HepG2 (cell line): ENCODE data around the gene HINT2. TPM values are rescaled to one million over a fixed set of nuclear protein-coding genes. Genes with fewer than 3 reads are reported as not detected.

Source experiments
- CC2D1A ChIP-seq: sonication (generic); formaldehyde crosslinking; IDR thresholded peaks from 2 replicates; pipeline ENCODE4 v1.8.1; 2023; ENCODE audit warnings: mild to moderate bottlenecking, missing genetic modification reagents
- EEA1 ChIP-seq: sonication (generic); formaldehyde crosslinking; IDR thresholded peaks from 2 replicates; pipeline ENCODE4 v1.5.1; 2020; ENCODE audit warnings: mild to moderate bottlenecking, missing genetic modification reagents, borderline replicate concordance
- GTF3A ChIP-seq: sonication (generic); formaldehyde crosslinking; conservative IDR thresholded peaks from 2 replicates; pipeline ENCODE4 v1.4.0; 2020; ENCODE audit warnings: mild to moderate bottlenecking, missing genetic modification reagents
- KLF11 ChIP-seq: IDR thresholded peaks from 2 replicates; pipeline ENCODE4 v1.6.1; 2016; ENCODE audit warnings: missing compliant biosample characterization
- KLF6 ChIP-seq: IDR thresholded peaks from 2 replicates; pipeline ENCODE4 v1.8.0; 2016; ENCODE audit warnings: missing biosample characterization, missing genetic modification reagents
- MED13 ChIP-seq: sonication (generic); formaldehyde crosslinking; IDR thresholded peaks from 2 replicates; pipeline ENCODE4 v1.5.0; 2020; ENCODE audit warnings: missing genetic modification reagents
- MTF1 ChIP-seq: sonication (generic); formaldehyde crosslinking; IDR thresholded peaks from 2 replicates; pipeline ENCODE4 v1.5.0; 2020; ENCODE audit warnings: missing genetic modification reagents
- PITX1 ChIP-seq: sonication (generic); formaldehyde crosslinking; IDR thresholded peaks from 2 replicates; pipeline ENCODE4 v1.5.1; 2020; ENCODE audit warnings: mild to moderate bottlenecking, missing genetic modification reagents
- PRMT3 ChIP-seq: sonication (generic); formaldehyde crosslinking; IDR thresholded peaks from 2 replicates; pipeline ENCODE4 v1.8.1; 2022; ENCODE audit warnings: low read depth, mild to moderate bottlenecking, moderate library complexity, missing genetic modification reagents, borderline replicate concordance
- SNRNP70 ChIP-seq: fragments of 200-400 bp; formaldehyde crosslinking; IDR thresholded peaks from 2 replicates; pipeline ENCODE4 v1.6.1; 2017; ENCODE audit warnings: mild to moderate bottlenecking, low read depth, low read length, moderate library complexity
- SRSF4 ChIP-seq: fragments of 200-400 bp; formaldehyde crosslinking; IDR thresholded peaks from one replicate; pipeline ENCODE4 v1.6.1; 2018; ENCODE audit warnings: mild to moderate bottlenecking, low read depth, low read length, moderate library complexity; ENCODE audit not compliant: poor library complexity, severe bottlenecking
- TCF7L2 ChIP-seq: IDR thresholded peaks from 2 replicates; pipeline ENCODE4 v1.6.1; 2011; ENCODE audit warnings: mild to moderate bottlenecking, low read depth, low read length, moderate library complexity
- ZBTB3 ChIP-seq: sonication (generic); formaldehyde crosslinking; IDR thresholded peaks from 2 replicates; pipeline ENCODE4 v1.4.0; 2020; ENCODE audit warnings: low read depth, mild to moderate bottlenecking, moderate library complexity, missing genetic modification reagents, borderline replicate concordance
- ZC3H13 ChIP-seq: sonication (generic); formaldehyde crosslinking; IDR thresholded peaks from 2 replicates; pipeline ENCODE4 v1.8.1; 2023; ENCODE audit warnings: mild to moderate bottlenecking, missing genetic modification reagents, moderate library complexity
- ZNF17 ChIP-seq: sonication (generic); formaldehyde crosslinking; IDR thresholded peaks from 2 replicates; pipeline ENCODE4 v1.5.0; 2020; ENCODE audit warnings: mild to moderate bottlenecking, missing genetic modification reagents
- ZNF292 ChIP-seq: sonication (generic); formaldehyde crosslinking; IDR thresholded peaks from 2 replicates; pipeline ENCODE4 v1.8.1; 2022; ENCODE audit warnings: mild to moderate bottlenecking, low read depth, missing genetic modification reagents, borderline replicate concordance
- ZNF33B ChIP-seq: sonication (generic); formaldehyde crosslinking; IDR thresholded peaks from 2 replicates; pipeline ENCODE4 v1.5.1; 2020; ENCODE audit warnings: mild to moderate bottlenecking, missing genetic modification reagents
- ZNF549 ChIP-seq: sonication (generic); formaldehyde crosslinking; IDR thresholded peaks from 2 replicates; pipeline ENCODE4 v1.5.0; 2020; ENCODE audit warnings: missing genetic modification reagents
- ZNF563 ChIP-seq: sonication (generic); formaldehyde crosslinking; IDR thresholded peaks from 2 replicates; pipeline ENCODE4 v1.8.0; 2022; ENCODE audit warnings: mild to moderate bottlenecking, moderate library complexity, missing genetic modification reagents
- ZNF615 ChIP-seq: sonication (generic); formaldehyde crosslinking; IDR thresholded peaks from 2 replicates; pipeline ENCODE4 v1.5.0; 2020; ENCODE audit warnings: mild to moderate bottlenecking, missing genetic modification reagents, borderline replicate concordance
- ZNF652 ChIP-seq: IDR thresholded peaks from 2 replicates; pipeline ENCODE4 v1.6.1; 2016; ENCODE audit warnings: low read depth, borderline replicate concordance
- ZNF83 ChIP-seq: sonication (generic); formaldehyde crosslinking; IDR thresholded peaks from 2 replicates; pipeline ENCODE4 v1.4.0; 2020; ENCODE audit warnings: missing genetic modification reagents, mild to moderate bottlenecking, borderline replicate concordance
- ZSCAN21 ChIP-seq: sonication (generic); formaldehyde crosslinking; IDR thresholded peaks from 2 replicates; pipeline ENCODE4 v1.8.0; 2022; ENCODE audit warnings: mild to moderate bottlenecking, missing genetic modification reagents, moderate library complexity, borderline replicate concordance
- polyA plus RNA-seq, 8 experiments: library from polyadenylated mRNA; depleted of rRNA in 3 of 8; stranded (reverse) in 7 of 8; unstranded in 1 of 8; fragments of >200 nt; fragmentation: Illumina TruSeq in 4 of 8; extraction: Trizol in 4 of 8; gene quantifications; 2 replicates each; pipeline versions ENCODE4 v1.2.1 to v1.2.3, GENCODE V29; 2011 to 2016; ENCODE audit warnings: low read depth in 4 of 8, missing spikeins in 1 of 8, mixed read lengths in 1 of 8; ENCODE audit not compliant: insufficient read depth in 1 of 8
- total RNA-seq, 5 experiments: library from RNA; depleted of rRNA; stranded (reverse); fragments of >200 nt; fragmentation: Illumina TruSeq; extraction: Trizol; gene quantifications; 2 replicates each; pipeline ENCODE4 v1.2.3, GENCODE V29; 2016; ENCODE audit warnings: low read depth in 1 of 5
- TF ChIP-seq, protein P1 (sequence below): sonication (generic); formaldehyde crosslinking; IDR thresholded peaks from 2 replicates; pipeline ENCODE4 v1.4.0; 2020; ENCODE audit warnings: missing genetic modification reagents, borderline replicate concordance
- TF ChIP-seq, protein P2 (sequence below): sonication (generic); formaldehyde crosslinking; IDR thresholded peaks from 2 replicates; pipeline ENCODE4 v1.9.0; 2021; ENCODE audit warnings: missing genetic modification reagents, mild to moderate bottlenecking, borderline replicate concordance
- TF ChIP-seq, protein P3 (sequence below): IDR thresholded peaks from 2 replicates; pipeline ENCODE4 v1.6.1; 2012; ENCODE audit warnings: inconsistent platforms
- TF ChIP-seq, protein P4 (sequence below): sonication (generic); formaldehyde crosslinking; IDR thresholded peaks from 2 replicates; pipeline ENCODE4 v1.4.0; 2020; ENCODE audit warnings: mild to moderate bottlenecking, missing genetic modification reagents

HINT2 gene
- total and polyA plus RNA-seq, 2 of the 13 experiments (the other 11 are each of a cell fraction or from before 2014, with no cell fraction given), result 37.9 to 56.2 TPM

DNA sequence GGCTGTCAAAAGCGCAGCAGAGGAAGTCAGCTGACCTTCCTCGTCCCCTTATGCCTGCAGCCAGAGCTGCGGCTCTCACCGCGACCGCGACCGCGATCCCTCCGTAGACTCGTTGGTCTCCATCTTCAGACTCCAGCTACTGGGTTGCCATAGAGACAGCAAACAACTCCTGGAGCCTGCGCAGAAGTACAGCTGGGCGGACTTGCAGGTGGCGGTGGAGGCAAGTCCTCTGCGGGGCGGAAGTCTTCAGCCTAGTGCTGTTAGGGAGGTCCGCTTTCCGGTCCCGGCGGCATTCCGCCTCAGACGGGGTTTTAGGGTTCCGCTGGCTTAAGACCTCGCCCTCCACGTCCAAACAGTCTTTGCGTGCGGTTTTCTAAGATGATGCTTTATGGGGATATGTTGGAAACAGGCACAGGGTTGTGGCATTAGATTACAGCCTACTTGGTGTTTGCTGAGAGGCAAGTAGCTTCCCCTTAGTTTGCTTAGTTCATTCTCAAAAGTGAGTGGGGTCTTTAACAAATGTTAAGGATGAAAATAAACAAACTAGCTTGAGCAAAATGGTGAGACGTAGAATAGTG, 2.7 kb downstream of the HINT2 start, which contains the start of gene SPAG8 (continued):
- TF ChIP-seq, protein P1, sequence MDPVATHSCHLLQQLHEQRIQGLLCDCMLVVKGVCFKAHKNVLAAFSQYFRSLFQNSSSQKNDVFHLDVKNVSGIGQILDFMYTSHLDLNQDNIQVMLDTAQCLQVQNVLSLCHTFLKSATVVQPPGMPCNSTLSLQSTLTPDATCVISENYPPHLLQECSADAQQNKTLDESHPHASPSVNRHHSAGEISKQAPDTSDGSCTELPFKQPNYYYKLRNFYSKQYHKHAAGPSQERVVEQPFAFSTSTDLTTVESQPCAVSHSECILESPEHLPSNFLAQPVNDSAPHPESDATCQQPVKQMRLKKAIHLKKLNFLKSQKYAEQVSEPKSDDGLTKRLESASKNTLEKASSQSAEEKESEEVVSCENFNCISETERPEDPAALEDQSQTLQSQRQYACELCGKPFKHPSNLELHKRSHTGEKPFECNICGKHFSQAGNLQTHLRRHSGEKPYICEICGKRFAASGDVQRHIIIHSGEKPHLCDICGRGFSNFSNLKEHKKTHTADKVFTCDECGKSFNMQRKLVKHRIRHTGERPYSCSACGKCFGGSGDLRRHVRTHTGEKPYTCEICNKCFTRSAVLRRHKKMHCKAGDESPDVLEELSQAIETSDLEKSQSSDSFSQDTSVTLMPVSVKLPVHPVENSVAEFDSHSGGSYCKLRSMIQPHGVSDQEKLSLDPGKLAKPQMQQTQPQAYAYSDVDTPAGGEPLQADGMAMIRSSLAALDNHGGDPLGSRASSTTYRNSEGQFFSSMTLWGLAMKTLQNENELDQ (CRISPR knock-in tag), result no peak
- TF ChIP-seq, protein P2, sequence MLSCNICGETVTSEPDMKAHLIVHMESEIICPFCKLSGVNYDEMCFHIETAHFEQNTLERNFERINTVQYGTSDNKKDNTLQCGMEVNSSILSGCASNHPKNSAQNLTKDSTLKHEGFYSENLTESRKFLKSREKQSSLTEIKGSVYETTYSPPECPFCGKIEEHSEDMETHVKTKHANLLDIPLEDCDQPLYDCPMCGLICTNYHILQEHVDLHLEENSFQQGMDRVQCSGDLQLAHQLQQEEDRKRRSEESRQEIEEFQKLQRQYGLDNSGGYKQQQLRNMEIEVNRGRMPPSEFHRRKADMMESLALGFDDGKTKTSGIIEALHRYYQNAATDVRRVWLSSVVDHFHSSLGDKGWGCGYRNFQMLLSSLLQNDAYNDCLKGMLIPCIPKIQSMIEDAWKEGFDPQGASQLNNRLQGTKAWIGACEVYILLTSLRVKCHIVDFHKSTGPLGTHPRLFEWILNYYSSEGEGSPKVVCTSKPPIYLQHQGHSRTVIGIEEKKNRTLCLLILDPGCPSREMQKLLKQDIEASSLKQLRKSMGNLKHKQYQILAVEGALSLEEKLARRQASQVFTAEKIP (CRISPR knock-in tag), result no peak
- TF ChIP-seq ZNF652 (no peak), MED13 (CRISPR knock-in tag) (no peak), EEA1 (CRISPR knock-in tag) (no peak), ZNF549 (CRISPR knock-in tag) (no peak), PITX1 (peak; percentile 86), KLF11 (CRISPR knock-in tag) (no peak), ZNF563 (CRISPR knock-in tag) (no peak), KLF6 (CRISPR knock-in tag) (no peak), ZSCAN21 (no peak), ZC3H13 (no peak), ZBTB3 (CRISPR knock-in tag) (no peak), ZNF615 (CRISPR knock-in tag) (no peak), ZNF33B (CRISPR knock-in tag) (no peak), ZNF83 (CRISPR knock-in tag) (no peak), SNRNP70 (no peak), SRSF4 (no peak), PRMT3 (CRISPR knock-in tag) (no peak), ZNF17 (CRISPR knock-in tag) (no peak), CC2D1A (no peak), ZNF292 (no peak), TCF7L2 (no peak), MTF1 (CRISPR knock-in tag) (no peak), GTF3A (CRISPR knock-in tag) (no peak)
- TF ChIP-seq, protein P3, sequence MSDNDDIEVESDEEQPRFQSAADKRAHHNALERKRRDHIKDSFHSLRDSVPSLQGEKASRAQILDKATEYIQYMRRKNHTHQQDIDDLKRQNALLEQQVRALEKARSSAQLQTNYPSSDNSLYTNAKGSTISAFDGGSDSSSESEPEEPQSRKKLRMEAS, result peak; percentile 73
- TF ChIP-seq, protein P4, sequence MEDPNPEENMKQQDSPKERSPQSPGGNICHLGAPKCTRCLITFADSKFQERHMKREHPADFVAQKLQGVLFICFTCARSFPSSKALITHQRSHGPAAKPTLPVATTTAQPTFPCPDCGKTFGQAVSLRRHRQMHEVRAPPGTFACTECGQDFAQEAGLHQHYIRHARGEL, result no peak
